CD14-positive monocyte (primary cell): Measurements from ENCODE around the gene ARPC4. TPM values are rescaled to one million over a fixed set of nuclear protein-coding genes. Genes with fewer than 3 reads are reported as not detected.

ENCODE experiments used
- DNase-seq, 3 donors: peaks; one replicate each; pipeline ENCODE4 v3.0.0-alpha.2; 2011 to 2022
- H2AFZ ChIP-seq: 2 replicates; pipeline ENCODE4 v1.6.0; 2012; ENCODE audit warnings: mild to moderate bottlenecking, low read depth, low read length, inconsistent platforms; ENCODE audit not compliant: insufficient read depth, poor library complexity, severe bottlenecking
- H3K27ac ChIP-seq, 2 donors: 1 replicate in 1 of 2; 2 replicates in 1 of 2; pipeline ENCODE4 v1.5.1; 2012 to 2013; ENCODE audit warnings: low read length in 2 of 2, control low read depth in 1 of 2, inconsistent platforms in 1 of 2, low read depth in 1 of 2, mild to moderate bottlenecking in 1 of 2
- H3K27me3 ChIP-seq, 2 donors: one replicate each; pipeline versions ENCODE4 v1.6.0 to v1.6.1; 2011 to 2013; ENCODE audit warnings: low read length in 2 of 2; ENCODE audit not compliant: control insufficient read depth in 2 of 2, insufficient read depth in 2 of 2
- H3K36me3 ChIP-seq, 2 donors: replicated peaks in 1 of 2; 1 replicate in 1 of 2; 2 replicates in 1 of 2; pipeline versions ENCODE4 v1.5.1 to v1.6.1; 2012 to 2013; ENCODE audit warnings: low read length in 2 of 2, control low read depth in 1 of 2, inconsistent platforms in 1 of 2, mild to moderate bottlenecking in 1 of 2; ENCODE audit not compliant: insufficient read depth in 2 of 2, control insufficient read depth in 1 of 2
- H3K4me1 ChIP-seq, 2 donors: 1 replicate in 1 of 2; 2 replicates in 1 of 2; pipeline versions ENCODE4 v1.5.1 to v1.6.1; 2012 to 2013; ENCODE audit warnings: low read length in 2 of 2, control low read depth in 1 of 2, inconsistent platforms in 1 of 2, mild to moderate bottlenecking in 1 of 2, moderate library complexity in 1 of 2; ENCODE audit not compliant: insufficient read depth in 2 of 2, control insufficient read depth in 1 of 2
- H3K4me2 ChIP-seq: replicated peaks from 2 replicates; pipeline ENCODE3; 2012; ENCODE audit warnings: low read length, moderate library complexity, mild to moderate bottlenecking; ENCODE audit not compliant: poor library complexity, severe bottlenecking; ENCODE audit errors: extremely low read depth
- H3K4me3 ChIP-seq, 3 experiments: fragments of 200-600 bp in 1 of 3; sonication (generic) in 1 of 3; replicated peaks in 1 of 3; 1 replicate in 2 of 3; 2 replicates in 1 of 3; pipeline ENCODE4 v1.5.1; 2011 to 2013; ENCODE audit warnings: low read length in 3 of 3, mild to moderate bottlenecking in 3 of 3, control low read depth in 2 of 3, low read depth in 2 of 3, inconsistent platforms in 1 of 3, moderate library complexity in 1 of 3
- H3K79me2 ChIP-seq: 2 replicates; pipeline ENCODE4 v1.6.0; 2012; ENCODE audit warnings: mild to moderate bottlenecking, control low read depth, inconsistent platforms, low read length, moderate library complexity; ENCODE audit not compliant: insufficient read depth
- H3K9ac ChIP-seq: 2 replicates; pipeline ENCODE4 v1.6.0; 2017; ENCODE audit warnings: low read length, mild to moderate bottlenecking; ENCODE audit not compliant: insufficient read depth, poor library complexity, severe bottlenecking
- H3K9me3 ChIP-seq, 2 donors: replicated peaks in 1 of 2; 1 replicate in 1 of 2; 2 replicates in 1 of 2; pipeline versions ENCODE4 v1.5.1 to v1.6.1; 2012 to 2013; ENCODE audit warnings: low read length in 2 of 2, control low read depth in 1 of 2; ENCODE audit not compliant: control insufficient read depth in 1 of 2, insufficient read depth in 1 of 2
- H4K20me1 ChIP-seq: 2 replicates; pipeline ENCODE4 v1.6.0; 2012; ENCODE audit warnings: mild to moderate bottlenecking, low read length, control low read depth, moderate library complexity; ENCODE audit not compliant: insufficient read depth
- H3K27ac Mint-ChIP-seq, 7 donors: one replicate each; pipeline ENCODE4 v1.8.0; 2020; ENCODE audit warnings: mild to moderate bottlenecking in 7 of 7, mixed read lengths in 7 of 7, moderate library complexity in 6 of 7, inconsistent platforms in 2 of 7
- H3K27me3 Mint-ChIP-seq, 3 donors: one replicate each; pipeline ENCODE4 v1.8.0; 2021 to 2022; ENCODE audit warnings: low read depth in 3 of 3, mild to moderate bottlenecking in 3 of 3, mixed read lengths in 3 of 3, moderate library complexity in 3 of 3, inconsistent platforms in 1 of 3
- H3K36me3 Mint-ChIP-seq, 2 donors: one replicate each; pipeline ENCODE4 v1.8.0; 2020; ENCODE audit warnings: mixed read lengths in 2 of 2, inconsistent platforms in 1 of 2, mild to moderate bottlenecking in 1 of 2
- H3K4me1 Mint-ChIP-seq: one replicate; pipeline ENCODE4 v1.8.0; 2020; ENCODE audit warnings: mild to moderate bottlenecking, mixed read lengths
- H3K4me3 Mint-ChIP-seq, 2 donors: one replicate each; pipeline ENCODE4 v1.8.0; 2020; ENCODE audit warnings: mild to moderate bottlenecking in 2 of 2, mixed read lengths in 2 of 2, moderate library complexity in 1 of 2
- H3K9me3 Mint-ChIP-seq, 7 donors: one replicate each; pipeline ENCODE4 v1.8.0; 2020 to 2022; ENCODE audit warnings: mixed read lengths in 7 of 7, mild to moderate bottlenecking in 6 of 7, moderate library complexity in 6 of 7, inconsistent platforms in 2 of 7
- CTCF ChIP-seq: fragments of 200-600 bp; IDR thresholded peaks from one replicate; pipeline ENCODE4 v1.8.0; 2022; ENCODE audit warnings: antibody characterized with exemption, mild to moderate bottlenecking
- WGBS: methylation state at CpG from one replicate; pipeline ENCODE4 v1.1.5; 2013; ENCODE audit warnings: missing lambda C conversion rate; ENCODE audit not compliant: insufficient coverage; 5-methylcytosine and 5-hydroxymethylcytosine counted together
- intact Hi-C, 2 donors: fragments of 100-400 bp; cut with micrococcal nuclease; formaldehyde crosslinking; loops; one replicate each; pipeline versions ENCODE4 v1.15.0 to v1.15.1; 2023
- polyA plus RNA-seq, 3 donors: library from polyadenylated mRNA; depleted of rRNA in 1 of 3; unstranded in 2 of 3; stranded (reverse) in 1 of 3; fragments of 300-500 nt in 2 of 3; fragments of >200 nt in 1 of 3; fragmentation: Illumina TruSeq in 2 of 3; gene quantifications; 1 replicate in 2 of 3; 2 replicates in 1 of 3; pipeline ENCODE4 v1.2.3, GENCODE V29; 2012 to 2021

The ARPC4 gene
- polyA plus RNA-seq, 3 donors, result 211 to 390 (median 389) TPM

DNA sequence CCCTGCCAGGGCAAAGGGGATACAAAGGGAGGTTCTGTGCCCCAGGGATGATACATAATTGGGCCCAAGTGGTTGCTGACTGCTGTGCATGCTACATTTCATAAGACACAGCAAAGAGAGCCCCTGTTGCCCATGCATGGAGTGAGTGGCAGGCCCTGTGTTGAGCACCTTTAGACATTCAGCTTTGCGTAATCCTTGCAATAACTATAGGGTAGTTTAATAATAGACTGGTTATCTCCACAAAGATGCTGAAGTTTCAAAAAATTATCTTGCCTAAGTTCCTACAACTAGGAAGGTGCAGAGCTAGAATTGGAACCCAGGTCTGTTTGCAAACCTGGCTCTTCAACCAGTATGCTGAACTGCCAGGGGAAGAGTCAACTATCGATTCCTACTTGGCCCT, 44.9 kb upstream of the ARPC4 start:
- DNase-seq, result no peak
- no peaks in the 10 kb centered on the region for H3K27me3 ChIP-seq
- peaks cover 23% of the 10 kb centered on the region for H3K79me2 ChIP-seq
- no peak overlapping the region for H2AFZ ChIP-seq
- H3K4me1 Mint-ChIP-seq, result peaks cover 28% of the 10 kb centered on the region
- WGBS, result 100% methylated on average over 2 of the region's 2 CpGs
- H3K36me3 Mint-ChIP-seq, result peaks cover 69 to 77% of the 10 kb centered on the region in 2 donors
- no peak overlapping the region for H3K4me3 ChIP-seq
- peaks cover 18% of the 10 kb centered on the region for H4K20me1 ChIP-seq
- H3K27me3 Mint-ChIP-seq, result peaks cover 0 to 2% (median 0%) of the 10 kb centered on the region in 3 donors
- peaks cover 23 to 28% of the 10 kb centered on the region in 2 donors for H3K4me1 ChIP-seq
- no peaks in the 10 kb centered on the region for H3K9me3 ChIP-seq
- no peak overlapping the region for H3K4me2 ChIP-seq
- H3K9me3 Mint-ChIP-seq, result no peaks in the 10 kb centered on the region
- no peak overlapping the region for H3K4me3 Mint-ChIP-seq
- H3K27ac ChIP-seq, result no peak overlapping the region
- H3K9ac ChIP-seq, result no peak overlapping the region
- TF ChIP-seq CTCF, result no peak
- H3K27ac Mint-ChIP-seq, result peak overlapping the region in 1 of 7 donors; percentile 28
- H3K36me3 ChIP-seq, result peaks cover 64 to 79% of the 10 kb centered on the region in 2 donors
- intact Hi-C loops, result loop anchor here in 1 of 2 donors (2.0 kb wide), 1 partner anchor 45 kb away; the partner anchor contains the start of genes ARPC4 and TADA3

GRCh38 chr3:9749296-9749644, 43.6 kb upstream of the ARPC4 start:
- Histone ChIP-seq H3K4me3 (peak overlapping the region; percentile 57 to 92 (median 80)), H3K9me3 (no peaks in the 10 kb centered on the region), H3K79me2 (peaks cover 23% of the 10 kb centered on the region), H3K27me3 (no peaks in the 10 kb centered on the region), H4K20me1 (peaks cover 18% of the 10 kb centered on the region), H3K27ac (peak overlapping the region; percentile 84 to 89), H3K36me3 (peaks cover 55 to 70% of the 10 kb centered on the region in 2 donors), H2AFZ (peak overlapping the region; percentile 85), H3K4me1 (peaks cover 23 to 29% of the 10 kb centered on the region in 2 donors), H3K9ac (peak overlapping the region; percentile 58), H3K4me2 (peak overlapping the region; percentile 93)
- 16% methylated on average over 19 of the region's 19 CpGs for WGBS
- peaks cover 0 to 2% (median 0%) of the 10 kb centered on the region in 3 donors for H3K27me3 Mint-ChIP-seq
- H3K4me3 Mint-ChIP-seq, result peak overlapping the region; percentile 90 to 98
- H3K36me3 Mint-ChIP-seq, result peaks cover 60 to 77% of the 10 kb centered on the region in 2 donors
- no peak for TF ChIP-seq CTCF
- intact Hi-C loops, result loop anchor here in 1 of 2 donors (2.0 kb wide), 1 partner anchor 44 kb away; the partner anchor contains the start of genes ARPC4 and TADA3
- peak overlapping the region; percentile 95 to 99 (median 96) for H3K27ac Mint-ChIP-seq
- no peak for DNase-seq
- H3K4me1 Mint-ChIP-seq, result peaks cover 30% of the 10 kb centered on the region
- no peaks in the 10 kb centered on the region for H3K9me3 Mint-ChIP-seq
